Measurements from ENCODE around the gene BARD1.

DNA sequence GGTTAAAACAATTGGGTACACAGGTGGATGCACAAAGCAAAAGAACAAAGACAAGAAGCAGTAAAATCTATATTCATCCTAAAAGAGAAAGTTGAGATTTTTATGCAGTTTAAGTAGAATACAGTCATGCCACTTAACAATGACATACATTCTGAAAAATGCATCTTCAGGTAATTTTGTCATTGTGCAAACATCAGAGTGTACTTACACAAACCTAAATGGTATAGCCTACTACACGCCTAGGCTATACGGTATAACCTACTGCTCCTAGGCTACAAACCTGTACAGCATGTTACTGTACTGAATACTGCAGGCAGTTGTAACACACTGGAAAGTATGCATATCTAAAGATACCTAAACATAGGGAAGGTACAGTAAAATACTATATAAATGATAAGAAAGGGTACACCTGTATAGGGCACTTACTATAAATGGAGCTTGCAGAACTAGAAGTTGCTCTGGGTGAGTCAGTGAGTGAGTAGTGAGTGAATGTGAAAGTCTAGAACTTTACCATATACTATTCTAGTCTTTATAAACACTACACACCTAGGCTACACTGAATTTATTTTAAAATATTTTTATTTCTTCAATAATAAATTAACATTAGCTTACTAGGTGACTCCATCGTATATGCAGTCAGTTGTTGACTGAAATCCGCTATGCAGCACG, 132.9 kb downstream of the BARD1 start:
- TF ChIP-seq, protein P1, sequence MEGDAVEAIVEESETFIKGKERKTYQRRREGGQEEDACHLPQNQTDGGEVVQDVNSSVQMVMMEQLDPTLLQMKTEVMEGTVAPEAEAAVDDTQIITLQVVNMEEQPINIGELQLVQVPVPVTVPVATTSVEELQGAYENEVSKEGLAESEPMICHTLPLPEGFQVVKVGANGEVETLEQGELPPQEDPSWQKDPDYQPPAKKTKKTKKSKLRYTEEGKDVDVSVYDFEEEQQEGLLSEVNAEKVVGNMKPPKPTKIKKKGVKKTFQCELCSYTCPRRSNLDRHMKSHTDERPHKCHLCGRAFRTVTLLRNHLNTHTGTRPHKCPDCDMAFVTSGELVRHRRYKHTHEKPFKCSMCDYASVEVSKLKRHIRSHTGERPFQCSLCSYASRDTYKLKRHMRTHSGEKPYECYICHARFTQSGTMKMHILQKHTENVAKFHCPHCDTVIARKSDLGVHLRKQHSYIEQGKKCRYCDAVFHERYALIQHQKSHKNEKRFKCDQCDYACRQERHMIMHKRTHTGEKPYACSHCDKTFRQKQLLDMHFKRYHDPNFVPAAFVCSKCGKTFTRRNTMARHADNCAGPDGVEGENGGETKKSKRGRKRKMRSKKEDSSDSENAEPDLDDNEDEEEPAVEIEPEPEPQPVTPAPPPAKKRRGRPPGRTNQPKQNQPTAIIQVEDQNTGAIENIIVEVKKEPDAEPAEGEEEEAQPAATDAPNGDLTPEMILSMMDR (IDR thresholded peaks at IDR 0.05; ENCODE audit: low read depth, low read length, missing input control): no peak
- TF ChIP-seq TAF1 (conservative IDR thresholded peaks at IDR 0.05) (no peak), GABPA (IDR thresholded peaks at IDR 0.05 in 1 of 2, conservative IDR thresholded peaks at IDR 0.05 in 1 of 2) (no peak), SP1 (IDR thresholded peaks at IDR 0.05) (no peak)
- TF ChIP-seq, protein P2, sequence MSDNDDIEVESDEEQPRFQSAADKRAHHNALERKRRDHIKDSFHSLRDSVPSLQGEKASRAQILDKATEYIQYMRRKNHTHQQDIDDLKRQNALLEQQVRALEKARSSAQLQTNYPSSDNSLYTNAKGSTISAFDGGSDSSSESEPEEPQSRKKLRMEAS (IDR thresholded peaks at IDR 0.05): no peak
- TF ChIP-seq, protein P3, sequence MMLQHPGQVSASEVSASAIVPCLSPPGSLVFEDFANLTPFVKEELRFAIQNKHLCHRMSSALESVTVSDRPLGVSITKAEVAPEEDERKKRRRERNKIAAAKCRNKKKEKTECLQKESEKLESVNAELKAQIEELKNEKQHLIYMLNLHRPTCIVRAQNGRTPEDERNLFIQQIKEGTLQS (IDR thresholded peaks at IDR 0.05): no peak

Data from liver (tissue), 3 donors.